ENCODE measurements around the gene ZBTB21. TPM values are rescaled to one million over a fixed set of nuclear protein-coding genes. Genes with fewer than 3 reads are reported as not detected.

ZBTB21 gene
- total and polyA plus RNA-seq, 2 of the 4 experiments (the other 2 are of a cell fraction), result 6.8 to 12.0 TPM

- peaks cover 1% of the 10 kb centered on the region; the same call in 1 of the 2 replicates for H3K27me3 ChIP-seq (ENCODE audit: control insufficient read depth, insufficient read depth, low read length)
- H3K23ac ChIP-seq (ENCODE audit: low read depth, low read length), result peak overlapping the region; percentile 95
- H3K9me1 ChIP-seq (ENCODE audit: insufficient read depth, low read length), result peaks cover 31% of the 10 kb centered on the region
- peaks cover 4 to 13% of the 10 kb centered on the region in 2 experiments; a peak in 2 of 4 replicates for H3K79me1 ChIP-seq (ENCODE audit: low read depth in 1 of 2, low read length in 2 of 2)
- ChIA-PET POLR2A (ENCODE audit: unreplicated experiment) (no interaction called here), CTCF (interaction anchor here (0.5 to 1.4 kb wide), 2 partner anchors 50 to 878 kb away, joined by 3 read pairs; no protein-coding TSS in a partner anchor)
- H2BK5ac ChIP-seq (ENCODE audit: low read depth, low read length, poor library complexity, severe bottlenecking), result peak overlapping the region; percentile 80
- H2BK20ac ChIP-seq (ENCODE audit: low read depth, low read length), result peak overlapping the region; percentile 96
- H3K27ac ChIP-seq (ENCODE audit: insufficient read depth, low read length), result peak overlapping the region; percentile 90
- BruUV-seq (replicated peaks), result no TSS peak
- H3K9ac ChIP-seq (ENCODE audit: low read depth, low read length), result peak overlapping the region; percentile 67
- H3K9me3 ChIP-seq (ENCODE audit: control insufficient read depth, insufficient read depth, low read length), result no peaks in the 10 kb centered on the region
- H3K4me2 ChIP-seq (ENCODE audit: low read depth, low read length), result peak overlapping the region; percentile 66
- peak overlapping the region; percentile 96 for H4K91ac ChIP-seq (ENCODE audit: insufficient read depth, low read depth, low read length)
- H3K18ac ChIP-seq (ENCODE audit: low read depth, low read length), result peak overlapping the region; percentile 87
- peak overlapping the region; percentile 95 for H3K14ac ChIP-seq (replicated peaks; ENCODE audit: low read depth, low read length)
- no peak for TF ChIP-seq CHD1 (IDR thresholded peaks at IDR 0.05; ENCODE audit: low read depth, low read length)
- peak; percentile 59 for TF ChIP-seq FOS (IDR thresholded peaks at IDR 0.05; ENCODE audit: low read depth, low read length)
- TF ChIP-seq BHLHE40 (IDR thresholded peaks at IDR 0.05; ENCODE audit: low read depth, low read length), result peak; percentile 63; the same call in 1 of the 2 replicates
- peak; percentile 75; the same call in 1 of the 2 replicates for TF ChIP-seq POLR2A (IDR thresholded peaks at IDR 0.05; ENCODE audit: low read depth, low read length)
- TF ChIP-seq MAFK (IDR thresholded peaks at IDR 0.05; ENCODE audit: low read depth, low read length), result no peak
- TF ChIP-seq MAZ (IDR thresholded peaks at IDR 0.05; ENCODE audit: borderline replicate concordance, low read depth, low read length), result no peak
- TF ChIP-seq CEBPB (IDR thresholded peaks at IDR 0.05; ENCODE audit: low read depth, low read length), result peak; percentile 88
- H3K36me3 ChIP-seq (ENCODE audit: control insufficient read depth, insufficient read depth, low read length), result no peaks in the 10 kb centered on the region
- in situ Hi-C loops (cut with MboI; ENCODE audit: low sequenced_read_pairs), result no loop called here
- peak overlapping the region; percentile 93 for H3K56ac ChIP-seq (ENCODE audit: extremely low read depth, insufficient read depth, low read length)
- DNase-seq (peak; percentile 93), ATAC-seq (ENCODE audit: low read depth) (peak; percentile 92)
- peaks cover 20% of the 10 kb centered on the region for H3K4me1 ChIP-seq (ENCODE audit: control insufficient read depth, insufficient read depth, low read length)
- peak overlapping the region; percentile 36 for H2AFZ ChIP-seq (replicated peaks; ENCODE audit: low read length, poor library complexity)
- peak overlapping the region; percentile 98 for H2AK5ac ChIP-seq (ENCODE audit: low read depth, low read length)
- dilution Hi-C loops (cut with HindIII; ENCODE audit: low sequenced_read_pairs, unreplicated experiment), result no loop called here
- intact Hi-C loops (cut with micrococcal nuclease), result loop anchor here (1.0 to 2.0 kb wide), 3 partner anchors 9 to 46 kb away; partner anchors contain the start of gene ZBTB21
- peak overlapping the region; percentile 94 for H3K4ac ChIP-seq (ENCODE audit: low read depth, low read length)
- H4K20me1 ChIP-seq (ENCODE audit: insufficient read depth, low read length), result no peaks in the 10 kb centered on the region; the same call in 1 of the 2 replicates
- peak overlapping the region; percentile 76 to 84 for H4K8ac ChIP-seq (ENCODE audit: low read depth in 2 of 2, low read length in 2 of 2)
- peak overlapping the region; percentile 82; the same call in 2 of the 3 replicates for H2BK15ac ChIP-seq (ENCODE audit: low read depth, low read length)
- WGBS, 2 experiments (ENCODE audit: extremely low coverage in 2 of 2, insufficient read length in 1 of 2), result 20% methylated on average over 5 of the region's 17 CpGs; no CpG with 5 or more reads in 1 of the 2 experiments
- H2BK120ac ChIP-seq (ENCODE audit: low read depth, low read length), result peak overlapping the region; percentile 97
- peak overlapping the region; percentile 90 for H4K5ac ChIP-seq (ENCODE audit: low read depth, low read length)
- no peak overlapping the region for H3K4me3 ChIP-seq (ENCODE audit: insufficient read depth, low read depth, low read length)
- H2AK9ac ChIP-seq (replicated peaks; ENCODE audit: low read depth, low read length, poor library complexity), result peak overlapping the region; percentile 21
Observed at GRCh38 chr21:42056996-42057689, 47.0 kb upstream of the ZBTB21 start.
